ENCODE results near the gene GRM3.

- TF ChIP-seq POLR2A (IDR thresholded peaks at IDR 0.05; ENCODE audit: low read depth, low read length) (no peak), POLR2AphosphoS5 (IDR thresholded peaks at IDR 0.05; ENCODE audit: low read depth, low read length) (no peak)
These were observed 204.5 kb downstream of the GRM3 start for GRCh38 chr7:86848226-86848625.

Measured in GM12892 (cell line).